ENCODE results near the gene LRP5.

- TF ChIP-seq CTCF (IDR thresholded peaks at IDR 0.05) = no peak
- no peak for TF ChIP-seq POLR2A (IDR thresholded peaks at IDR 0.05)
Observed at GRCh38 chr11:68337399-68337835, 25.0 kb downstream of the LRP5 start.
